GM19395 (cell line): ENCODE measurements around the gene LYRM4.

Source experiments
- ATAC-seq: cut with Tn5 transposase; IDR thresholded peaks from one replicate; pipeline ENCODE4 v1.9.1; 2021; ENCODE audit warnings: mild to moderate bottlenecking, moderate library complexity; ENCODE audit not compliant: unreplicated experiment

Gene LYRM4

DNA sequence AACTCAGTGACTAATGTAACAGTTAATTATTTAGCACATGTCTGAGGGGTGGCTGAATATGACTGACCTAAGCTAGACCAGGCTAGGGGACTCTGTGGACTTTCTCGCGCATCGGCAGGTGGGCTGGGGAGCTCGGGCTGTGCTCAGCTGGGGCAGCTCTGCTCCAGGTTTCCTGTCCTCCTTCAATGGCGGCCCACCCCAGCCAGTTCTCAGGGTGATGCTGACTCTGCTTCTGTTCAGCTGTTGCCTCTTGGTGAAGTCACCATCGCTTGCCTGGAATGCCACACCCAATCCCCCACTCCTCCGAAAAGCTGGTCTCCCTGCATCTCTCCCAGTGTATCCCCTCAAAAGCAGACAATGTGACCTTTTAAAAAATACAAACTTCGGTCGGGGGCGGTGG is 155.6 kb downstream of the LYRM4 start:
- ATAC-seq = no peak

DNA sequence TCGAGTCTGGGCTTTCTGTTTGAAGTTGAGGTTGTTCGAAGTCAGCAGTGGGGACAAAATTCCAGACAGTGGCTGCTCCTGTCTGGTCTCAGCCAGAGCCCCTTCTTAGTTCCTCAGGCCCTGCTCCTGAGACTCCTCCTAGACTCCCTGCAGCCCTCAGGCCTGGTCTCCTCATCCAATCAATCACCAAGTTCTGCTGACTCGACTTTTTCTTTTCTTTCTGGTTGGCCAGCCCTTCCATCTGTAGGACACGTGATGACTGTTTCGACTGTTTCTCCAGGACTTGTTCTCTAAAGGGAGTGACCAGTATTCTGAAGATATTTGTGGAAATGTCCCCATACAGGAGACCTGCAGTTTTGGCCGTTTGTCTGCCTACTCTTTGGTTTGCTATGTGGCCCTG is 156.1 kb downstream of the LYRM4 start:
- ATAC-seq = no peak

DNA sequence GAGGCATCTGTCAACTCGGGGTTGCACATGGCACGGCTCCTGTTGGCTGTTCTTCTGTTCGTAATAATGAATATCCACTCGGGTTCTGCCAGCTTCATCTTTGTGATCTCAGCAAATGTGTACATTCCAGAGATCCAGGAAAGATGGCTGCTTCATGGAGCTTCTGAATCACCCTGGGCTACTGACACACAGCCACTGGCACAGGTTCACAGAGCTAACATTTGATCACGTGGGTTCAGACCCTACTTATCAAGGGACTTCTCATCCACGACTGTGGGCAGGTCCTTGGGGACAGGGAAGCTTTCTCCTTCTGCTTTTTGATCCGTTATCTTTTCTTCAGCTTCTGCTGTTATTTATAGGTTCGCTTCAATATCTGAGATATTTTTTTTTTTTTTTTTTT is 157.5 kb downstream of the LYRM4 start:
- ATAC-seq = no peak

DNA sequence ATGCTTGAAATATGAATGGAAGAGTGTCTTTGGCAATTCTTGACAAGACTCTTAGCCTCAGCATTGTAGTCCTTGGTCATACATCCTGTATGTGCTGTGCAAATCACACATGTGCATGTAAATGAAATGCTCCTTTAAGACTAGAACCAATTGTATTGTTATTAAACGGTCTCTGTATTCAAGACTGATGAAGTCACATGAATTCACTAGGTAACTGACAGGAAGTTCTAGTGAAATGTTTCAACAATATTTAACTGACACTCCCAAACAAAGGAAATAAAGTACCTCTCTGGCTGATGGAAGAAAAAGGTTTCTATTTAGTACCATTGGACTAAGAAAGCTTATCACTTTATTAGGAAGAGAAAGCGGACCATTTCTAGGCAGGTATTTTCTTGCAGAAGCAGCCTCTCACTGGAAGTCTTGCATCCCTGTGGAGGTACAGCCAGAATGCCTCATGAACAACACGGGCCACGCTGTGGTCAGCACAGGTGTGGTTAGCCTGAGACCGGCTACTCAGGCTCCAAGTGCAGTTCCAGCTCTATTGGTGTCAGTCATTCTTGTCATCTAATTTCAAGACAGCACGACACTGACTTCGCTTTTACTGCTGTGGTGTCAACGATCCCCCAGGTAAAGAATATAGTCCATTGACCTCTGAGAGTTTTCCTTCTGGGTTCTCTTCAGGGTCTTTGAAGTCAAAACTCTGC is 158.3 kb downstream of the LYRM4 start:
- no peak for ATAC-seq

DNA sequence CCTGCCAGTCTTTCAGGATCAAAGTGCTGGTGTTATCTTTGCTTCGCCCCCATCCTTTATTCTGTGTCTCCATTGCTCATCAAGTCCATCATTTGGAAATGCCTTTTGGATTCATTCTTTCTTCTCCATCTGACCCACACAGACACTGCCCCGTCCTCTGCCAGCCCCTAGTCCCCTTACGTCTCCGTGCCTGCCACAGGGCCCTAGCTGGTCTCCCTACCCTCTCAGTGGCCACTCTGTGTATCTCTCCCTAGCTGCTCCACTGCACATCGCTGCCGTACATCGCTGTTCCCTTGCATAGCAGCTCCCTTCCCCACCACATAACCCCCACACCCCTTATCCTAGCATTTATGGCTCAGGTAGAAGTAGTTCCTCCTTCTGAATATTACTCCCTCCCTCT is 159.9 kb downstream of the LYRM4 start:
- ATAC-seq = no peak

DNA sequence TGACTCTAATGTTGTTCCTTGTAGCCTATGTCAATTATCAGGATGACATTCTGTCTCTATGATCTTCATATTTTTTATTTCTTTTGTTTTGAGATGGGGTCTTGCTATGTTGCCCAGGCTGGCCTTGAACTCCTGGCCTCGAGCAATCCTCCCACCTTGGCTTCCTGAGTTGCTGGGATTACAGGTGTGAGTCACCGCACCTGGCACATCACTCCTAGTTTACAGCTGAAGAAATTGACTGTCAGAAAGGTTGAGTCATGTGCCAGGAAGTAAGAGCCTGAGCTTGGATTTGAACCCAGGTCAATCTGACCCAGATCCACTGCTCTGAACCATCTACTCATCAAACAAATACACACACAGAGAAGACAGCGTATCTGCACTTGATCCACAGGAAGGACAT is 161.2 kb downstream of the LYRM4 start:
- ATAC-seq = no peak

DNA sequence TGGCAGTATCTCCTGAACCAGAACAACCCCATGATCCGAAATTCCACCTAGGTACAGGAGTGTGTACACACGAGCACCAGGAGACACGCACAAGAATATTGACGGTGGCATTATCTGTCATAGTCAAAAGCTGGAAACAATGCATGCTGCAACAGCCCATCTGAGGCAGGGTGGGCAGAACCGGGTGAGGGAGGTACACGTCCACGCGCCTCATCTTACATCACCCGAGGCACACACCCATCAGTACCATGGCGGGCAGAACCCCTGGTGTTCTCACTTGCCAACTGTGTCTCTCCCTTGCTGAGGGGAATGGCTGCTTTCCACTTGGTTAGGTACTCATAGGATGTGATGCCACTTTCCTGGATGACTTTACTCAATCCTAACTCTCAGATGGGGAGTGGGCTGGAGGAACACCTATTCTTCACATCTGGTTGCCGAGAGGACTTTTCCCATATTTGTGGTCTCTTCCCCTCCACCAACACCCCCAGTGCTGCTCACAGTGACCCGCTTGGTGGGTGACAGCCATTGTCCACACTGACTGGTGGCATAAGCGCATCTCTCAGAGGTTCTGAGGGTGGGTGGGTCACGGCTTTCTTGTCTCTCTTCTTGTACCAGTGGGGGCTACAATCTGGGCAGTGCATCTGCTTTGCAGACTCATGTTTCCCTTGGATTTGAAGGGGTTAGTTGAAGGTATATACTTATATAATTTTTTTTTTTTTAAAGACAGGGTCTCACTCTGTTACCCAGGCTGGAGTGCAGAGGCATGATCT is 162.1 kb downstream of the LYRM4 start:
- no peak for ATAC-seq

DNA sequence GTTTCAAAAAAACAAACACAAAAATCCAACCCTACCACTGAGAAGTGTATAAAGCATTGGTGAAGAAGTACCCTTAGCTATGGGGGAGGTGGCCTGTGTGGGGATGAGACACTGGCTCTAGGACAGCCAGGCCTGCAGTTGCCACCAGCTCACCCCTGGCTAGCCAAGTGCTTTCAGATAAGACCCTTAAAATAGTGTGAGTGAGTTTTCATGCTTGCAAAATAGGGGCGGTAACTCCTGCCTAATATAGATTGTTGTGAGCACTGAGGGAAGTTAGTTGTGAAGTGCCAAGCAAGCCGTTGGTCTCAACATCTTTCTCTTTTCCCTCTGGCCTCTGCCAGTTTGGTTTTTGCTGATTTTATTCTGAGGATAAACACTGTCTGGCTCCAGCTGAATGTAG is 164.3 kb downstream of the LYRM4 start:
- ATAC-seq = no peak

DNA sequence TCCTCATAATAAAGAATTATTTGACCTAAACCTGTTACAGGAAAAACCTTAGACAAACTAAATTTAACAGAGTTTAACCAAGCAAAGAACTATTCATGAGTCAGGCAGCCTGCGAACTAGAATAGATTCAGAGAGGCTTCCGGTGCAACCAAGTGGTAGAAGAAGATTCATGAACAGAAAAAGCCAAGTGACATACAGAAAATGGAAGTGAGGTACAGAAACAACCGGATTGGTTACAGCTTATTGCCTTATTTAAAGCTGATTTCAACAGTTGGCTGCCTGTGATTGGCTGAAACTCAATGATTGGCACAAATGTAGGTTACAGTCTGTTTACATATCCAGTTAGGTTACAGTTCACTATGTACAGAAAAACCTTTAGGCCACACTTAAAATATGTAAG is 165.5 kb downstream of the LYRM4 start:
- peak; percentile 67 for ATAC-seq

DNA sequence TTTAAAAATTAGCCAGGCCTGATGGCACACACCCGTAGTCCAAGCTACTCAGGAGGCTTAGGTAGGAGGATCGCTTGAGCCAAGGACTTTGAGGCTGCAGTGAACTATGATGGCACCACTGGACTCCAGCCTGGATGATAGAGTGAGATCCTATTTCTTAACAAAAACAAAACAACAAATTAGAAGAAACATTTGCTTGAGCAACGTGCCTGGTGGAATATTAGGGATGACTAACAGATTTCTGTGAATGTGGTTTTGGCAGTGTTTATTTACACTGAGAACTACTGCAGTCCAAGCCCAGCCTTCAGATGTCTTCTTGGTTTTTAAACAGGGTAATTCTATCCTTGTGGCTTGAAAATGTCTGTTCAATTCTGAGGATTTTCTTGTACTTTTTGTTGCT is 166.4 kb downstream of the LYRM4 start:
- ATAC-seq = no peak

DNA sequence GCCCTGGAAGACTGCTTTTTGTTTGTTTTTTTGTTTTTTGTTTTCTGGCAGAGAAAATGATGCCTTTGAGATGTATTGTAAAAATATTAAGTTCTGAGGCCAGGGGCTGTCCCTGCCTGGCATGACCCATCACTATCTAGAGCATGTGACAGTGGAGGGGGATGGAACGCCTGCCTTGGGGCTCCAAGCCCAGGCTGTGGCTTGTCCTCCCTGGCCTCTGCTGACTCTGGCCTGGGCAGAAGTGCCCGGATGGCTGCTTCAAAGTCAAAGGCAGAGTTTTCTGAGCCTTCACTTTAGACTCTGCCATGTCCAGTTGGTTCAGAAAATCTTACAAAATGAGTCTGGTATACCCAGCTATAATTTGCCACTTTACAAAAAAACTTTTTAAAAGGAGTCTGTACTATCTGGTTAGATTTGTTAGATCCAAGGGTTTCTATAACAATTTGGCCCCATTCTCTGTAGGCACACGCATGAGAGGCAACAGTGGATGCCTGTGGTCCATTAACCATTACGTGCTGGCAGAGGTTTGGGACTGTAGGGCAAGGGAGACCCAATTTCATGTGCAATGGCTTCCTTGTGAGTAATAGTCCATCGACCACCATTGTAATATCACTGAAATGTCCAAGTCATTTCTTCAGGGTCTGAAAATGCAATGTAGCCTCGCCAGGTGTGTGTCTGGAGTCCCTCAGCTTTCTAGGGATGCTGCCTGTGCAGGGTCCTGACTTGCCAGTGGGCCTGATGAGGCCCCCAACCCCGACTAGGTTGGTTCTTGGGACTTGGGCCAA is 167.3 kb downstream of the LYRM4 start:
- no peak for ATAC-seq

DNA sequence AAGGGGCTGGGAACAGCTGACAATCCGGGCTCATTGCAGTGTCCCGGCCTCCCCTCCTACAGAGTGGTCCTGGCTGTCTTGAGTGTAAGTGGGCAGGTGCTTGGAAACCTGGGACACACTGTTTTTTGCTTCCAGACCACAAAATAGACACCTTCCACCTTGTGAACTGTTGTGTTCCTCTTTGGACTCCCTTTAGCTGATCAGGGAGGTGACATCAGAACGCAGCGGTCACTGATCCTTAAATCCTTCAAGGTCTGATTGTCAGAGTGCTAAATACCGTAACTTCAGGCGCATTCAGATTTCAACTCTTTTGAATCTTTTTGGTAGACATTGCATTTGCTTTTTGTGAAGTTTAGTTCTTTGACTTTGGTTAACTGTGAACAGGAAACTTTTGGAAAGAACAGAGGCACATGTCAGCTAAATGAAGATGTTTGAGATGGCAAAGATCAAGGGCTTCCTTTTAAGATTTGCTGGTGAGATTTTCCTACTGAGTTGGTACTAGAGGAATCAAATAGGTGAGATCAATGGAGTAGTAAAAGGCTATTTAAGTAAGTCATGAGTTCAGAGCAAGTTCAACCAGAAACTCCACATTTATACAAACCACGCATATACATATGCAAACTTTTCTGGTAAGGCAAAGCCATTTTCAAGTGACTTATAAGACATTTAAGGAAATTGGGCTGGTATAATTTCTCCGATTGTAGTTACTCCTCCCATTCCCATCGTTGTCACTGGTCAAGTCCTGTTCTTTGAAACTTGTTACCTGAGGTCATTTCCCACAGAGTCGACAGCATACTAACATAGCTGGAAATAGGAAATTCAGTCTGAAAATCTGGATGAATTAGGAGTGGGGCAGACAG is 169.3 kb downstream of the LYRM4 start:
- no peak for ATAC-seq

DNA sequence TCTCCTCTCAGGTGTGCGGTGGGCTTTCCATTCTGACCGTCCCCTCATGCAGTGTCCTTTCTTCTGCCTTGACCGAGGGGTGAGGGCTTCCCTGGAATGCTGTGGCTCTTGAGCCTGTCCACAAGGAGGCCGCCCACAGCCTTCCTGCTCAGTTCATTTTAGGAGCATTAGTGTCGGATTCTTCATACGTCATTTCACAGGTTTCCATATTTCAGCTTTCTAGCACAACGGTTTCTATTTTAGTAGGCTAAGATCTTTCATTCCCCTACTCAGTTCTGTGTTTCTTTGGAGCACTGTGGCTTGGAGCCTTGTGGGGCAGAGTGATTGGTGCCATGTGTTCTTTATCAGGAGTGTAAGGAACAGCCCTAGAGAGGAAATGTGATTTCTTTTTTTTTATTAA is 170.1 kb downstream of the LYRM4 start:
- no peak for ATAC-seq

DNA sequence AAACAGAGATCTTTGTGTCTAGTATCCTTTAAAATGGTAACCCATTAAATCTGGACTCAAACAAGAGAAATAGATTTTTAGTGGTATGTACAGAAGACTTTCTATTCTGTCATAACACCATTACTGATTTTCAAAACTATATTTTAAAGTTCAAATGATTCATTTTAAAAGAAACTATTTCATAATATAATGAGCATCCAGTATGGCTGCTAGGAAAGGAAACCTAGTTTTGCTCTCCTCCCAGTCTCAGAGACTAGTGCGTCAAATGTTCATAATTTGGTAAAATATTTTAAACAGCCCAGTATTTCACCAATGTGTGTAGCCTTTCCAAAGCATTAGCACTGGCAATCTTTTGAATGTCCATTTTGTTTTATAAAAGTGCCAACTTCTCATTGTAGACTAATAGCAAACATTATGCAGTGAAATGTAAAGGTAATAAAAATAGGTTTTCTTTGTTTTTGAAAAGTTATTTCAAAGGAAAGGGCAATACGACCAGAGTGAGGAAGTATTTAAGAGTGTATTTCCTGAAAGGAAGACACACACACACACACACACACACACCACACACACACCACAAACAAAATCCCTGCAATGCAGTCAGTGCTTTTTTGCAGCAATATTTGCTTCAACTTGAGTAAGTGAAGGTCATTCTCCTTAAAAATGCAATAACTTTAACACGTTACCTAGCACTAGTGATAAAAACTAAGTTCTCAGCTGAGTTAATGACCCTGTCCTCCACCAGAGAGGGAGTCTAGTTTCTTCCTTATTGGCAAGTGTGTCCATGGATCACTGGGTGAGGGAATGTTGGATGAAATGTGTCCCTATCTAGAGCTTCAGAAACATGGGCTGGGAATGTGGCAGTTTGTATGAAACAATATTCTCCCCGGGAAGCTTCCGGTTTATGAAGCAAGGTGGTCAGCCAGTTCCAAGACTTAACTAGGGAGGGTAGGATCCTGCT is 171.0 kb downstream of the LYRM4 start:
- ATAC-seq = no peak

DNA sequence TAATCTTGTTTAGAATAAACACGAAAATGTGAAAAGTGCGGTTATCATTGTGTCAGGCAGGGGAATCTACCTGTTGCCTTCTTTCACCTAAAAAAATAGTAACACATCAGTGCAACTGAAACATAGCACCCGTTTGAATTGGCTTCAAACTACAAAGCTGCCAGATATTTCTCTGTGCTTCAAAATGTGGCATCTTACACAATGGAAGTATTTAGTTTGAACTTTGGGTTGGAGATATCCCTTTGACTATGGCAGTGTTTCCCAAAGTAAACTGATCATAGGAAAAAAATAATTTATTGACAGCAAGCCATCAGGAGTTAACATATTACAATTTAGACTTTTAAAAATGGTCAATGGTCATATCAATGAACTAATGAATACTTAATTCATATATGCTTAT is 172.0 kb downstream of the LYRM4 start:
- ATAC-seq = no peak

DNA sequence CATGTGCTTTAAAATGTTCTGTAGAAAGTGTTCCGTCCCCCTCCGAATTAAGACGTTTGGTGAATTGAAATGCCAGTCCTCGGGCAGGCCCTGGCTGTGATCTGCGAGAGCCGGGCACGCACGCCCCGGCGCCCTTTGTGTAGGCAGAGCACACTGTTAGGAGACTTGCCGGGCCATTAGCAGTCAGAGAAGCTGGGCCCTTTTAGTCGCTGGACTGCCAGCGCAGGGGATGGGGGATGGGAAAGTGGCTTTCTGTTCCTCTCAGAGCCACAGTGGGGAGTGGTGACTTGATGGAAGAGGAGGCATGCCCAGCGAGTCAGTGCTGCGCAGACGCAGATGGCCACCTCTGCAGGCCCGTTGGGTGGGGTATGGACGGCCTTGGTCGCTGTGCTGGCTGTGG is 173.4 kb downstream of the LYRM4 start:
- no peak for ATAC-seq

DNA sequence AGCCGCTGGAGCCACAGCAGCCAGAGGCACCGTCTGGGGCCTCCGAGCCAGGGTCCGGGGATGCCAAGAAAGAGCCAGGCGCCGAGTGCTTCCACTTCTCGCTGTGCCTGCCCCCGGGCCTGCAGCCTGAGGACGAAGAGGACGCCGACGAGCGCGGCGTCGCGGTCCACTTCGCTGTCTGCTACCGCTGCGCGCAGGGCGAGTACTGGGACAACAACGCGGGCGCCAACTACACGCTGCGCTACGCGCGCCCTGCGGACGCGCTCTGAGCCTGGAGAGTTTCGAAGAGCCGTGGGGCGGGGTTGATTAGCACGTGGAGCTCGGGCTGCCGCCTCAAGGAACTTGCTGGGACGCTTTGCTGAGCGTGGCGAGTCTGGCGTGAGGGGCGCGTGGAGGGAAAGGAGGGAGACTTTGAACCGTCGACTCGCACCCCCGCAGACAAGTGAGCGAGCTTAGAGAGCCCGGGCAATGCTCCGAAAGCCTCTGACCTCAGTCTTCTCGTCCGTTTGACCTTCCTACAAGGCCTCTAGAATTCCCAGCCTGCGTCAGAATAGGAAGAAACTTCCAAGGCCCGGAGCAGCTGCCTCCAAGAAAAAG is 174.4 kb downstream of the LYRM4 start:
- no peak for ATAC-seq

DNA sequence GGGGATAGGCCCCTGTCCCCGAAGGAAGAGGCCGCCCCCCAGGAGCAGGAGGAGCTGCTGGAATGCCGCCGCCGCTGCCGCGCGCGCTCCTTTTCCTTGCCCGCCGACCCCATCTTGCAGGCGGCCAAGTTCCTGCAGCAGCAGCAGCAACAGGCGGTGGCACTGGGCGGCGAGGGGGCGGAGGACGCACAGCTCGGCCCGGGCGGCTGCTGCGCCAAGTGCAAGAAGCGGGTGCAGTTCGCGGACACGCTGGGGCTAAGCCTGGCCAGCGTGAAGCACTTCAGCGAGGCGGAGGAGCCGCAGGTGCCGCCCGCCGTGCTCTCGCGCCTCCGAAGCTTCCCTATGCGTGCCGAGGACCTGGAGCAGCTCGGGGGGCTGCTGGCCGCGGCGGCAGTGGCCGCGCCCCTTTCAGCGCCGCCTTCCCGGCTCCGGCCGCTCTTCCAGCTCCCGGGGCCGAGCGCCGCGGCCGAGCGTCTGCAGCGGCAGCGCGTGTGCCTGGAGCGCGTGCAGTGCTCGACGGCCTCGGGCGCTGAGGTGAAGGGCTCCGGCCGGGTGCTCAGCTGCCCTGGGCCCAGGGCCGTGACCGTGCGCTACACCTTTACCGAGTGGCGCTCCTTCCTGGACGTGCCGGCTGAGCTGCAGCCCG is 175.0 kb downstream of the LYRM4 start:
- peak; percentile 30 for ATAC-seq
